SU-DHL-6 (cell line): ENCODE data around the gene FAM53B.

ENCODE experiments used
- H2AFZ ChIP-seq: fragments of 200-600 bp; sonication (generic); 2 replicates; pipeline ENCODE4 v1.6.1; 2014; ENCODE audit warnings: low read depth, mild to moderate bottlenecking, moderate library complexity, mixed read lengths, antibody characterized with exemption, low read length; ENCODE audit not compliant: severe bottlenecking
- H3F3A ChIP-seq: fragments of 200-600 bp; shearing (Covaris generic); 2 replicates; pipeline ENCODE4 v1.6.0; 2016; ENCODE audit warnings: antibody characterized with exemption, mild to moderate bottlenecking; ENCODE audit not compliant: insufficient read depth
- H3K27ac ChIP-seq: fragments of 200-600 bp; sonication (generic); 2 replicates; pipeline ENCODE4 v1.5.1; 2016; ENCODE audit warnings: low read depth, mild to moderate bottlenecking, low read length, moderate library complexity, mixed read lengths
- H3K27me3 ChIP-seq: fragments of 200-600 bp; sonication (generic), shearing (Covaris generic); 2 replicates; pipeline ENCODE4 v1.6.0; 2014; ENCODE audit warnings: mild to moderate bottlenecking, low read length
- H3K36me3 ChIP-seq: fragments of 200-600 bp; sonication (generic); 2 replicates; pipeline ENCODE4 v1.6.1; 2014; ENCODE audit warnings: mild to moderate bottlenecking, low read length, mixed read lengths
- H3K4me2 ChIP-seq: fragments of 300-600, 200-600 bp; shearing (Covaris generic), sonication (generic); 2 replicates; pipeline ENCODE4 v1.6.0; 2014; ENCODE audit warnings: low read length, low read depth, mild to moderate bottlenecking; ENCODE audit not compliant: poor library complexity, severe bottlenecking
- H3K4me3 ChIP-seq: fragments of 200-600 bp; sonication (generic); 2 replicates; pipeline ENCODE4 v1.5.1; 2014; ENCODE audit warnings: antibody characterized with exemption, low read length, mild to moderate bottlenecking, mixed read lengths; ENCODE audit not compliant: insufficient read depth, poor library complexity, severe bottlenecking
- H3K79me2 ChIP-seq: fragments of 200-600 bp; sonication (generic); 2 replicates; pipeline ENCODE4 v1.6.1; 2014; ENCODE audit warnings: mild to moderate bottlenecking, low read length, moderate library complexity; ENCODE audit not compliant: insufficient read depth
- H3K9ac ChIP-seq: fragments of 200-600 bp; sonication (generic); 2 replicates; pipeline ENCODE4 v1.7.0; 2014; ENCODE audit warnings: mild to moderate bottlenecking, low read length
- H3K9me2 ChIP-seq: fragments of 200-600 bp; sonication (generic); replicated peaks from 2 replicates; pipeline ENCODE4 v1.6.1; 2014; ENCODE audit warnings: low read length; ENCODE audit not compliant: insufficient read depth
- H3K9me3 ChIP-seq: fragments of 200-600 bp; sonication (generic); 2 replicates; pipeline ENCODE4 v1.6.1; 2014; ENCODE audit warnings: low read length, mixed read lengths; ENCODE audit not compliant: insufficient read depth
- H4K20me1 ChIP-seq: fragments of 200-600 bp; sonication (generic); 2 replicates; pipeline ENCODE4 v1.6.1; 2014; ENCODE audit warnings: low read depth, mild to moderate bottlenecking, antibody characterized with exemption, low read length, moderate library complexity, mixed read lengths
- CTCF ChIP-seq: fragments of 200-600 bp; sonication (generic); IDR thresholded peaks from one replicate; pipeline ENCODE4 v1.5.1; 2017; ENCODE audit warnings: antibody characterized with exemption, mild to moderate bottlenecking, low read length, moderate library complexity; ENCODE audit not compliant: insufficient read depth, poor library complexity, severe bottlenecking
- EZH2phosphoT487 ChIP-seq: fragments of 200-600 bp; sonication (generic), shearing (Covaris generic); conservative IDR thresholded peaks from 2 replicates; pipeline ENCODE4 v1.6.1; 2018; ENCODE audit warnings: mild to moderate bottlenecking, antibody characterized with exemption, low read length, moderate library complexity, mixed read lengths

The FAM53B gene

GRCh38 chr10:124725171-124725631 is 19.0 kb downstream of the FAM53B start:
- peak overlapping the region; percentile 69 for H3K27ac ChIP-seq
- peak overlapping the region; percentile 39 for H3K4me2 ChIP-seq
- TF ChIP-seq EZH2phosphoT487 (no peak), CTCF (no peak)
- no peaks in the 10 kb centered on the region for H3K9me3 ChIP-seq
- no peaks in the 10 kb centered on the region for H3K9me2 ChIP-seq
- H2AFZ ChIP-seq, result no peak overlapping the region
- peak overlapping the region; percentile 17; the same call in 1 of the 2 replicates for H3K9ac ChIP-seq
- no peaks in the 10 kb centered on the region for H3K27me3 ChIP-seq
- H3K4me3 ChIP-seq, result no peak overlapping the region
- H3F3A ChIP-seq, result peaks cover 69% of the 10 kb centered on the region
- H3K36me3 ChIP-seq, result peaks cover 6% of the 10 kb centered on the region; the same call in 1 of the 2 replicates
- H4K20me1 ChIP-seq, result peaks cover 14% of the 10 kb centered on the region; the same call in 1 of the 2 replicates
- peaks cover 100% of the 10 kb centered on the region for H3K79me2 ChIP-seq

- Histone ChIP-seq H3K9me3 (no peaks in the 10 kb centered on the region), H3K9me2 (no peaks in the 10 kb centered on the region), H3K4me3 (no peak overlapping the region), H3K79me2 (peaks cover 100% of the 10 kb centered on the region), H3K4me2 (peak overlapping the region; percentile 39), H3F3A (peaks cover 69% of the 10 kb centered on the region), H3K27me3 (no peaks in the 10 kb centered on the region), H4K20me1 (peaks cover 14% of the 10 kb centered on the region; the same call in 1 of the 2 replicates), H3K27ac (peak overlapping the region; percentile 69), H2AFZ (no peak overlapping the region), H3K36me3 (peaks cover 2% of the 10 kb centered on the region; the same call in 1 of the 2 replicates), H3K9ac (peak overlapping the region; percentile 17; the same call in 1 of the 2 replicates)
- TF ChIP-seq EZH2phosphoT487 (no peak), CTCF (no peak)
Measured at GRCh38 chr10:124724279-124725027, 19.7 kb downstream of the FAM53B start.

GRCh38 chr10:124723826-124724225 is 20.4 kb downstream of the FAM53B start:
- peaks cover 14% of the 10 kb centered on the region; the same call in 1 of the 2 replicates for H4K20me1 ChIP-seq
- peaks cover 2% of the 10 kb centered on the region; the same call in 1 of the 2 replicates for H3K36me3 ChIP-seq
- peak overlapping the region; percentile 17; the same call in 1 of the 2 replicates for H3K9ac ChIP-seq
- H3K4me3 ChIP-seq, result no peak overlapping the region
- H3K27ac ChIP-seq, result peak overlapping the region; percentile 69
- H3K79me2 ChIP-seq, result peaks cover 100% of the 10 kb centered on the region
- no peak overlapping the region for H2AFZ ChIP-seq
- H3K27me3 ChIP-seq, result no peaks in the 10 kb centered on the region
- TF ChIP-seq CTCF, result no peak
- no peaks in the 10 kb centered on the region for H3K9me3 ChIP-seq
- H3K9me2 ChIP-seq, result no peaks in the 10 kb centered on the region
- peak overlapping the region; percentile 39 for H3K4me2 ChIP-seq
- peaks cover 69% of the 10 kb centered on the region for H3F3A ChIP-seq
